Tongue (tissue), 2 donors: ENCODE measurements around the gene TMEM94. TPM values are rescaled to one million over a fixed set of nuclear protein-coding genes. Genes with fewer than 3 reads are reported as not detected.
"Not testable (repeated sequence)": the region's sequence is repeated elsewhere in the genome, so short reads cannot be mapped to it uniquely, and the experiment has no call there.

Source experiments
- DNase-seq: peaks from one replicate; pipeline ENCODE4 v3.0.0-alpha.2; 2015
- total RNA-seq: library from RNA; depleted of rRNA; stranded (reverse); fragments of >200 nt; gene quantifications from one replicate; pipeline ENCODE4 v1.2.3, GENCODE V29; 2014

Gene TMEM94
- total RNA-seq = 72.3 TPM

GRCh38 chr17:75456417-75457046 is at the start of gene TMEM94:
Gene TMEM94 (plus strand): TSS chr17:75456635. CDS start chr17:75471906, 15,271 bp downstream.
- peak; percentile 99 for DNase-seq

DNA sequence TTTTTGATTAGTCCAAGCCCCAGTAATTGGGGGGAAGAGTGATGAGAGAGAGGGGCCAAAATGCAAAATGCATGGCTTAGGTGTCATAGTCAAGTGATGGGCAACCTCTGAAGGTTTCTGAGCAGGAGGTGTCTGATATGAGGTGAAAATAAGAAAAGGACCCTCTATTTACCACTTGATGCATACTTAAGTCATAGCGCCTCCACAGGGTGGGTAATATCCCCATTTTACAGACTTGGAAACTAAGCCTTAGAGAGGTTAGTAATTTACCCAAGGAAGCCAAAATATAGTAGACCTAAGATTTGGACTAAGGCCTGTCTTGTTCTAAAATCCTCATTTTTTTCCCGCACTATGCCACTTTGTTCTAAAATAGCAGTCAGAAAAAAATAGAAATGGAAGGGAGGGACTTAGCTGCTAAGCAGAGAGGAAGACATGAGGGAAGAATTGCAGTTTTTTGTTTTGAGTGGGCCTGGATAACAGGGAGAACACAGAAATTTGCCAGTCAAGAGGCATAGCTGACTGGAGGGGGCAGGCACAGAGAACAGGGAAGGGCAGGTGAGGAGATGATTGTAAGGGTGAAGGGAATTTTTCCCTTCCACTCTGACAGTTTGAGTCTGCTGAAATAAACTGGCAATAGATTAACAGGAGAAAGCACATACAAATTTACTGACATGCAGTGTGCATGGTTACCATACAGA is 48.6 kb upstream of the TMEM94 start:
- no peak for DNase-seq

GRCh38 chr17:75410141-75410540 is 46.3 kb upstream of the TMEM94 start:
- DNase-seq = no peak

- DNase-seq = no peak
Observed at GRCh38 chr17:75411328-75412067, 44.9 kb upstream of the TMEM94 start.

GRCh38 chr17:75412455-75413317 is 43.7 kb upstream of the TMEM94 start:
- DNase-seq = peak; percentile 85

DNA sequence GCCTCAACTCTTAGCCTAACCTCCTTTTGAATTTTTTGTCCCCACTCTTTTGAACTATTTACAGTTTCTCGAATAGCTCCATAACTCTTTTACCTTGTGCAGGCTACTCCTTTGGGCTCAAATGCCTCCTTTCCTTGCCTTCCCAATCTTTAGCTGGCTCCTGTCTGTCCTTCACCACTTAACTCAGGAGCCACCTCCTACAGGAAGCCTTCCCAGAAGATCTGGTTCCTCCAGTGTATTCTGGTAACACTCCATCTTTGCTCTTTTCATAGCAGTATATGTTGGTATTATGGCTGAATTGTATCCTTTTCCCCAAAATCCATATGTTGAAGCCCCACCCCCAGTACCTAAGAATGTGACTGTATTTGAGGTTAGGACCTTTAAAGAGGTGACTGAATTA is 41.9 kb upstream of the TMEM94 start:
- no peak for DNase-seq

GRCh38 chr17:75416006-75416405 is 40.4 kb upstream of the TMEM94 start:
- DNase-seq = no peak

- DNase-seq = no peak
Observed at GRCh38 chr17:75417054-75417580, 39.3 kb upstream of the TMEM94 start.

GRCh38 chr17:75418531-75418930 is 37.9 kb upstream of the TMEM94 start:
- DNase-seq = no peak

DNA sequence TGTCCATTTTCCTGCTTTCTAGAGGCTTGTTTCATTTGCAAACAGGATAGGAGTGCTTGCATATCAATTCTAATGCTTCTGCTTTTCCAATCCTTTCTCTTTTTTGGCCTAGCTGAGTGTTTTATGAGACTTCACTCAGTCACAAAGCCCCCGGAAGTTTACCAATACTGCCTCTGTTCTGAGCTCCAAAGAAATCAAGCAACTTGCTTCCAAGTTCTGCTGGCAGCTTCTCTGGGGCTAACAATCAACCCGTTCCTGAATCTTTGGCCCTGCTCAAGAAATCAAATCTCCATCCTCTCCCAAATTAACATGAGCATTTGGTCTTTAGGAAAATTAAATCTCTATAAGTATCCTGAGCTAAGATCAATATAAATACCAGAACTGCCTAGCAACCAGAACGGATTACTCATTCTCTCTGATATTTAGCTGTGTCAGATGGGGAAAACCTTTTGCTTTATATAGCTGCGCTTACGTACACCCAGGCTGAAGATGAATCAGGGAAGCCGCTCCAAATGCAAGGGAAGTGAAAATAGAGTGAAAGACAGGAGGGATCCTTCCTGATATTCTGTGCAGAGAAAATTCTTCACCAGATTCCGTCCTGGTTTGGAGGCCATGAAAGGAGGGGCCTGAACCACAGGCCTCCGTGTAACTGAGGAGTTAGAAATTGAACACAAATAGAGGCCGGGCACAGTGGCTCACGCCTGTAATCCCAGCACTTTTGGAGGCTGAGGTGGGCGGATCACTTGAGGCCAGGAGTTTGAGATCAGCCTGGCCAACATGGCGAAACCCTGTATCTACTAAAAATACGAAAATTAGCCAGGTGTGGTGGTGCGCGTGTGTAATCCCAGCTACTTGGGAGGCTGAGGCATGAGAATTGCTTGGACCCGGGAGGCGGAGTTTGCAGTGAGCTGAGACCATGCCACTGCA is 27.6 kb upstream of the TMEM94 start:
- DNase-seq = peak; percentile 81

DNA sequence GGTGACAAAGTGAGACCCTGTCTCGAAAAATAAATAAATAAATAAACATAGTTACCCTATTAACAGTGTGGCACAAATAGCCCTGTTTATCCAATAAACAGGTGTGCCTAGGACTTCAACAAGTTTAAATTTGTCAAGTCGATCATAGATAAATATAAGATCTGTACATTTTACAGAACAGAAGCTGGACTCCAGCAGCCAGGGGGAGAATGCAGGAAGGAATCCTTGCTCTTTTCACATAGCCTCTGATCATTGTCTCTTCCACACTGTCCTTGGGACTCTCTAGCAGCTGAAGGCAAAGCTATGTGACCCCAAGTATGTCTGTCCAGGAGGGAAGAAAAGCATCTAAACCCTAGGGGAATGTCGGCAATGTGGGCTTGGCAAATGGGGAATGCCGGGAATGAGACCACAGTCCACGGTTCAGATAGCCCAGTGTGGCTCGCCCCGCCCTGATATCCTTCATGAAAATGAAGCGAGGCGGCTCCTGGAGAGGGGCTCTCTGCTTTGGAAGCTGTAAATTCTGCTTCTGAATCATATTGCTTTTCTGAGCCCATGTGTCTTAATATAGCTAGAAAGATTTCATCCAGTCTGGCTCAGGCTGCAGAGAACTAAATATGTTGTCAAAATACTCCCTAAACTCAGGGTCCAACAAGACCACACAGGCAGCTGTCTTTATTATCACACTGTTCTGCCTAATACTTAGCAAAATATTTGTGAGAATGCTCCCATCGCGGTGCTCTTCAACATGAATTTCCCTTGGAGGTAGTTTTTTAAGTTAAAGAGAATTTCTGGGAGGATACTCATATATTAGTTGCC is 26.1 kb upstream of the TMEM94 start:
- DNase-seq = peak; percentile 77

GRCh38 chr17:75433218-75433783 is 23.1 kb upstream of the TMEM94 start:
- DNase-seq = no peak

GRCh38 chr17:75434433-75434832 is 22.0 kb upstream of the TMEM94 start:
- DNase-seq = not testable (repeated sequence)

GRCh38 chr17:75437404-75437803 is 19.0 kb upstream of the TMEM94 start:
- not testable (repeated sequence) for DNase-seq

DNA sequence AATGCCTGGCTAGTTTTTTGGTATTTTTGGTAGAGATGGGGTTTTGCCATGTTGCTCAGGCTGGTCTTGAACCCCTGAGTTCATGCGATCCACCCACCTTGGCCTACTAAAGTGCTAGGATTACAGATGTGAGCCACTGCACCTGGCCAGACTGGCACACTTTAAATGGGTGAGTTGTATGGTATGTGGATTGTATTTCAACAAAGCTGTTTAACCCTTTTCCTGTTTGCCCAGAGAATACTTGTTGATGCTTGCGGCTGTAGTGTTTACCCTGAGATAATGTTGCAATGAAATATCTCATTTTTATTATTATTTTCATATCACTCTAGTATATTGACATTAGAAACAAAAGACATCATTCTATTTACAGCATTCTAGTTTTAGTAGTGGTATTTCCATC is 17.1 kb upstream of the TMEM94 start:
- DNase-seq = no peak

- DNase-seq = no peak
Observed at GRCh38 chr17:75440738-75441448, 15.5 kb upstream of the TMEM94 start.

GRCh38 chr17:75442168-75443103 is 14.0 kb upstream of the TMEM94 start:
- DNase-seq = no peak

- no peak for DNase-seq
Observed at GRCh38 chr17:75445296-75445695, 11.1 kb upstream of the TMEM94 start.
